ENCODE data around the gene DNAI1.

GRCh38 chr9:34513567-34514214 lies 55.1 kb downstream of the DNAI1 start:
- TF ChIP-seq POLR2A (IDR thresholded peaks at IDR 0.05) (no peak), CTCF (IDR thresholded peaks at IDR 0.05) (no peak)
